PC-3 (cell line): ENCODE measurements around the gene CCDC82. TPM values are rescaled to one million over a fixed set of nuclear protein-coding genes. Genes with fewer than 3 reads are reported as not detected.
"Not testable (repeated sequence)": the region's sequence is repeated elsewhere in the genome, so short reads cannot be mapped to it uniquely, and the experiment has no call there.

Experiments
- ATAC-seq: fragments of 200-7000 bp; cut with Tn5 transposase; 2 replicates; pipeline ENCODE4 v1.9.1; 2020; ENCODE audit warnings: mild to moderate bottlenecking, moderate library complexity
- BruUV-seq: library from RNA; stranded (reverse); fragments of 400-500 nt; replicated peaks from 2 replicates; lab custom pipeline; 2021; lab: Mats Ljungman, UMichigan
- CTCF ChIA-PET: fragments of 300-600 bp; sonication (Branson Sonifier 250); formaldehyde crosslinking; loops from one replicate; lab custom pipeline; 2022; ENCODE audit warnings: antibody characterized with exemption; lab: Charles Lee
- POLR2A ChIA-PET: fragments of 300-600 bp; sonication (Branson Sonifier 250); formaldehyde crosslinking; loops from one replicate; lab custom pipeline; 2022; ENCODE audit warnings: antibody characterized with exemption; ENCODE audit not compliant: unreplicated experiment; lab: Charles Lee
- DNase-seq: peaks from one replicate; pipeline ENCODE4 v3.0.0-alpha.2; 2015
- H2AFZ ChIP-seq: fragments of 300-600 bp; sonication (generic); 2 replicates; pipeline ENCODE4 v1.6.0; 2016; ENCODE audit warnings: antibody characterized with exemption, low read length
- H3F3A ChIP-seq: fragments of 300-600 bp; sonication (generic); one replicate; pipeline ENCODE4 v1.6.0; 2017; ENCODE audit warnings: antibody characterized with exemption, low read length, control low read depth, mild to moderate bottlenecking; ENCODE audit not compliant: unreplicated experiment
- H3K27ac ChIP-seq: fragments of 300-600 bp; sonication (generic); 2 replicates; pipeline ENCODE4 v1.5.1; 2016; ENCODE audit warnings: mild to moderate bottlenecking, low read length
- H3K27me3 ChIP-seq: fragments of 300-600 bp; sonication (generic); 2 replicates; pipeline ENCODE4 v1.6.1; 2016; ENCODE audit warnings: low read length, mixed read lengths
- H3K36me3 ChIP-seq: fragments of 300-600 bp; sonication (generic); 2 replicates; pipeline ENCODE4 v1.6.1; 2016; ENCODE audit warnings: low read depth, mixed run types, low read length, mixed read lengths
- H3K4me1 ChIP-seq: fragments of 300-600 bp; sonication (generic); 2 replicates; pipeline ENCODE4 v1.5.1; 2016; ENCODE audit warnings: low read length; ENCODE audit not compliant: insufficient read depth
- H3K4me2 ChIP-seq: fragments of 300-600 bp; sonication (generic); 2 replicates; pipeline ENCODE4 v1.6.0; 2016; ENCODE audit warnings: low read length
- H3K4me3 ChIP-seq: fragments of 300-600 bp; sonication (generic); 2 replicates; pipeline ENCODE4 v1.5.1; 2016; ENCODE audit warnings: mild to moderate bottlenecking, low read length, mixed read lengths
- H3K79me2 ChIP-seq: fragments of 300-600 bp; sonication (generic); 2 replicates; pipeline ENCODE4 v1.6.1; 2017; ENCODE audit warnings: low read length, mixed read lengths
- H3K9ac ChIP-seq: fragments of 300-600 bp; sonication (generic); 2 replicates; pipeline ENCODE4 v1.6.0; 2016; ENCODE audit warnings: mild to moderate bottlenecking, low read length
- H3K9me2 ChIP-seq: fragments of 300-600 bp; sonication (generic); replicated peaks from 2 replicates; pipeline ENCODE4 v1.6.1; 2016; ENCODE audit warnings: mixed run types, low read length, mixed read lengths
- H3K9me3 ChIP-seq: fragments of 300-600 bp; sonication (generic); 2 replicates; pipeline ENCODE4 v1.6.1; 2016; ENCODE audit warnings: low read length, mixed read lengths
- H4K20me1 ChIP-seq: fragments of 300-600 bp; sonication (generic); 2 replicates; pipeline ENCODE4 v1.6.1; 2016; ENCODE audit warnings: low read length, mixed read lengths
- CTCF ChIP-seq: fragments of 300-600 bp; sonication (generic); conservative IDR thresholded peaks from 2 replicates; pipeline ENCODE4 v1.5.1; 2017; ENCODE audit warnings: antibody characterized with exemption, low read depth, mild to moderate bottlenecking, low read length
- EZH2 ChIP-seq: fragments of 300-600 bp; sonication (generic); IDR thresholded peaks from one replicate; pipeline ENCODE4 v1.6.1; 2017; ENCODE audit warnings: antibody characterized with exemption, mild to moderate bottlenecking, low read length; ENCODE audit not compliant: unreplicated experiment
- EZH2phosphoT487 ChIP-seq: fragments of 300-600 bp; sonication (generic); IDR thresholded peaks from 2 replicates; pipeline ENCODE4 v1.6.1; 2018; ENCODE audit warnings: mild to moderate bottlenecking, antibody characterized with exemption, low read length, borderline replicate concordance
- intact Hi-C: fragments of 100-400 bp; cut with micrococcal nuclease; formaldehyde crosslinking; loops from 2 replicates; pipeline ENCODE4 v1.9.0; 2023
- total RNA-seq: library from RNA; depleted of rRNA; stranded (reverse); fragments of >200 nt; gene quantifications from 2 replicates; pipeline ENCODE4 v1.2.3, GENCODE V29; 2014

CCDC82 gene
- total RNA-seq, 1 experiment from 2014 or later, result 13.5 TPM

GRCh38 chr11:96424693-96425092 is 35.0 kb upstream of the CCDC82 start:
- no peak for ATAC-seq
- 0 out of 2 replicates have a peak, but pooled peaks cover 7% of the 10 kb centered on the region for H3K4me1 ChIP-seq
- POLR2A ChIA-PET, result interaction anchor here (0.6 kb wide), 5 partner anchors 330 to 729 kb away, joined by 3 to 21 read pairs (median 6); partner anchors contain the start of gene FAM76B
- CTCF ChIA-PET, result interaction anchor here (0.6 to 1.1 kb wide), 5 partner anchors 575 to 1801 kb away, joined by 4 to 6 read pairs (median 4); partner anchors contain the start of gene FAM76B
- no peaks in the 10 kb centered on the region for H3K9me2 ChIP-seq
- no peak overlapping the region for H3K4me3 ChIP-seq
- H3K79me2 ChIP-seq, result no peaks in the 10 kb centered on the region
- 0 out of 2 replicates have a peak, but pooled peaks cover 3% of the 10 kb centered on the region for H3K9me3 ChIP-seq
- no peaks in the 10 kb centered on the region for H4K20me1 ChIP-seq
- H3K4me2 ChIP-seq, result no peak overlapping the region
- H3F3A ChIP-seq, result no peaks in the 10 kb centered on the region
- no peak overlapping the region for H3K27ac ChIP-seq
- TF ChIP-seq EZH2 (no peak), CTCF (no peak), EZH2phosphoT487 (no peak)
- DNase-seq, result peak; percentile 61
- no peak overlapping the region for H3K9ac ChIP-seq
- H2AFZ ChIP-seq, result no peak overlapping the region
- peaks cover 18% of the 10 kb centered on the region for H3K27me3 ChIP-seq
- no TSS peak for BruUV-seq
- intact Hi-C loops, result loop anchor here (5.0 kb wide), 3 partner anchors 657 to 1452 kb away; partner anchors contain the start of genes CWC15, KDM4D and SRSF8
- no peaks in the 10 kb centered on the region for H3K36me3 ChIP-seq

- H3K27me3 ChIP-seq, result no peaks in the 10 kb centered on the region
- H4K20me1 ChIP-seq, result no peaks in the 10 kb centered on the region
- H3K36me3 ChIP-seq, result no peaks in the 10 kb centered on the region
- H3K4me1 ChIP-seq, result no peaks in the 10 kb centered on the region
- BruUV-seq, result no TSS peak
- DNase-seq (no peak), ATAC-seq (no peak)
- TF ChIP-seq EZH2 (no peak), EZH2phosphoT487 (no peak), CTCF (no peak)
- no peak overlapping the region for H2AFZ ChIP-seq
- ChIA-PET CTCF (no interaction called here), POLR2A (no interaction called here)
- no peaks in the 10 kb centered on the region for H3K9me3 ChIP-seq
- H3K4me2 ChIP-seq, result no peak overlapping the region
- H3K79me2 ChIP-seq, result no peaks in the 10 kb centered on the region
- intact Hi-C loops, result no loop called here
- H3K4me3 ChIP-seq, result no peak overlapping the region
- H3K9me2 ChIP-seq, result no peaks in the 10 kb centered on the region
- H3K9ac ChIP-seq, result no peak overlapping the region
- no peaks in the 10 kb centered on the region for H3F3A ChIP-seq
- no peak overlapping the region for H3K27ac ChIP-seq
Measured at GRCh38 chr11:96413408-96413807, 23.7 kb upstream of the CCDC82 start.

- no peak overlapping the region for H3K4me2 ChIP-seq
- no peak overlapping the region for H3K27ac ChIP-seq
- H4K20me1 ChIP-seq, result no peaks in the 10 kb centered on the region
- H3K36me3 ChIP-seq, result no peaks in the 10 kb centered on the region
- ATAC-seq (no peak), DNase-seq (no peak)
- H3K79me2 ChIP-seq, result no peaks in the 10 kb centered on the region
- intact Hi-C loops, result no loop called here
- no peaks in the 10 kb centered on the region for H3K9me3 ChIP-seq
- TF ChIP-seq CTCF (no peak), EZH2phosphoT487 (no peak), EZH2 (no peak)
- no TSS peak for BruUV-seq
- no peaks in the 10 kb centered on the region for H3K4me1 ChIP-seq
- H3K4me3 ChIP-seq, result no peak overlapping the region
- H3K27me3 ChIP-seq, result no peaks in the 10 kb centered on the region
- no peaks in the 10 kb centered on the region for H3K9me2 ChIP-seq
- no peak overlapping the region for H2AFZ ChIP-seq
- ChIA-PET POLR2A (no interaction called here), CTCF (no interaction called here)
- H3K9ac ChIP-seq, result no peak overlapping the region
- no peaks in the 10 kb centered on the region for H3F3A ChIP-seq
Measured at GRCh38 chr11:96412761-96413381, 23.2 kb upstream of the CCDC82 start.

- DNase-seq, POLR2A ChIA-PET, ATAC-seq, H3K4me1 ChIP-seq, H3K9me2 ChIP-seq, CTCF ChIA-PET, H3F3A ChIP-seq, H3K27me3 ChIP-seq, intact Hi-C loops, H4K20me1 ChIP-seq, H3K9me3 ChIP-seq, H3K36me3 ChIP-seq, H3K27ac ChIP-seq, H3K79me2 ChIP-seq: not testable (repeated sequence)
- Histone ChIP-seq H3K9ac (peak overlapping the region; percentile 64), H2AFZ (peak overlapping the region; percentile 91), H3K4me2 (peak overlapping the region; percentile 78), H3K4me3 (peak overlapping the region; percentile 70)
- TSS peak; percentile 46 for BruUV-seq
Measured at GRCh38 chr11:96411412-96411811, 21.7 kb upstream of the CCDC82 start.
